HG03558 (cell line): Measurements from ENCODE around the gene PRDX3.
"Not testable (repeated sequence)": the region's sequence is repeated elsewhere in the genome, so short reads cannot be mapped to it uniquely, and the experiment has no call there.

Source experiments
- ATAC-seq: cut with Tn5 transposase; IDR thresholded peaks from one replicate; pipeline ENCODE4 v1.9.1; 2021; ENCODE audit warnings: moderate number of reproducible peaks; ENCODE audit not compliant: unreplicated experiment; ENCODE audit errors: extremely low read depth

The PRDX3 gene

GRCh38 chr10:119207366-119207666 is 28.7 kb upstream of the PRDX3 start, which contains the start of gene GRK5:
Gene GRK5, plus strand, starts transcription at chr10:119207571. Its CDS starts 347 bp downstream, at chr10:119207918.
- ATAC-seq: peak; percentile 63

GRCh38 chr10:119206603-119207365 is 28.2 kb upstream of the PRDX3 start:
- peak; percentile 28 for ATAC-seq

DNA sequence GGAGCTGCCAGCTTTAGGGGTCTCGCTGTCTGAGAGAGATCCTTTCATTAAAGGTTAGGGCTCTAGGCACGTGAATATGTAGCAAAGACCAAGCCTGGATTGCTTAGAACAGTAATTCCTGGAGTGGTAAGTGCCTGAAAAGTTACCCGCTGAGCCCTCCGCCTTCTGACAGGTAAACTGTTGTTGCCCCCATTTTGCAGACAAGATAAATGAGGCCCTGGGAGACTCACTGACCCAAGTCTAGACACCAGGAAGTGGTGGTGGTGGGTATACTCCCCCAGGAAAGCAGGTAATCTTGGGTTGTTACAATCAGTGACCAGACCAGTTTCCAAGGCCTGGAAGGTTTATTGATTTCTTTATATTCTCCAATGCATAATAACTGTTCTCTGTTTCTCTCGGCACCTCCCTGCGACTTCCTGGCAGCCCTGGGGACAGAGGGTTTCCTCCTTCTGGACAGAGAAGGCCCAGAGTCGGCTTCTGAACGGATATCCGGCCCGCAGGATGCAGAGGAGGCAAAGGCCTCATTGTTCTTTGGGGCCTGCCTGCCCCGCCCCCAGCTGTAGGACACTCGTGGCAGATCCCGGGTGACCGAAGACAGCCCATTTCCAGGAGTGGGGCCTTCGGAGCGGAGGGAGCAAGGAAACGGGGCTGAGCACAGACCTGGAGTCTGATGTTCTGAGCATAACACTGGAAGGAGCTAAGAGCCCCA is 27.4 kb upstream of the PRDX3 start:
- ATAC-seq: no peak

DNA sequence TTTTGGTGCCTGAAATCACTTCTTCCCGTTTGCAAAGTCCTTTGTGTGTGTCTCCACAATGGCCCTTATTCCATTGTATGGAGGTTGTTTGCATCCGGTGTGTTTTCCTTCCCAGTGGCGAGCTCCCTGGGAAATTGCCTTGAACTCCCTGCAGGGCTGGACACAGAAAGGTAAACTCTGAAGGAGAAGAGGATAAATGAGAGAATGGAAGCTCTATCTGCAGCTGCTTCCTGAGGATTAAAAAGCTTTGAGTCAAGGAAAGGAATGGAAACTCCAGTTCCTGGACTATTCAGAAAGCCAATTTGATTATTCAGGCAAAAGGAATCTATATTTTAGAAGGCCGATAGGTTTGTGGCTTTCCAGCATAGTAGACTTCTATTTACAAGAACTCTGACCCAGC is 24.4 kb upstream of the PRDX3 start:
- no peak for ATAC-seq

- no peak for ATAC-seq
These were observed 22.6 kb upstream of the PRDX3 start for GRCh38 chr10:119201233-119201632.

GRCh38 chr10:119199231-119199992 is 20.8 kb upstream of the PRDX3 start:
- no peak for ATAC-seq

DNA sequence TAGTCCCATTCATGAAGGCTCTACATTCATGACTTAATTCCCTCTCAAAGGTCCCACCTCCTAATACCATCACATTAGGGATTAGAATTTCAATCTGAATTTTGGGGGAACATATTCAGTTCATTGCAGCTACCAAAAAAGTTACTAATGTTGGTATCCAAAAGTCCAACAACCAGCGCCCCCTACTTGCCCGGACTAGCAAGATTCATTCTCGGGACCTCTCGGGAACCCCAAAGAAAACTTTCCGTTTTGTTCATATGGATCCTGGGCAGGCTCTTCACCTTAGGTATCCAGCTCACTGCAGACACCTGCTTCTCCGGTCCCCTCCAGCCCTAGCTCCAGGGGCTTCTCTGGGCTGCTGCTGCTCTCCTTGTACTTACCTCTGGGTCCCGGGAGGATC is 19.8 kb upstream of the PRDX3 start:
- ATAC-seq: no peak

DNA sequence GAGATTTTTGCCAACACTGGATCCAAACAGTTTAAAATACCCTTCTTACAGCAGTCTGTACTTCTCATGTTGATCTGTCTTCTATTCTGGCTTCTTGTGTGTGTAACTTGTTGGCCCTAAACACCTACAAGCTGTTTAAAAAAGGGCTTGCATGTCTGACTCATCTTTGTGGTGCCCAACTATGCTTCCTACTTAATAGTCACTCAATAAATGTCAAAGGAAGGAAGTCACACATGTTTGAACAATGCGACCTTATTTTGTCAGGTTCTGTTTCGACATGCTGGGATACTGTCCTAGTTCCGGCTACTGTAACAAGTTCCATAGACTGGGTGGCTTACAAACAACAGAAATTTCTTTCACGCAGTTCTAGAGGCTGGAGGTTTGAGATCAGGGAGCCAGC is 19.3 kb upstream of the PRDX3 start:
- ATAC-seq: no peak

DNA sequence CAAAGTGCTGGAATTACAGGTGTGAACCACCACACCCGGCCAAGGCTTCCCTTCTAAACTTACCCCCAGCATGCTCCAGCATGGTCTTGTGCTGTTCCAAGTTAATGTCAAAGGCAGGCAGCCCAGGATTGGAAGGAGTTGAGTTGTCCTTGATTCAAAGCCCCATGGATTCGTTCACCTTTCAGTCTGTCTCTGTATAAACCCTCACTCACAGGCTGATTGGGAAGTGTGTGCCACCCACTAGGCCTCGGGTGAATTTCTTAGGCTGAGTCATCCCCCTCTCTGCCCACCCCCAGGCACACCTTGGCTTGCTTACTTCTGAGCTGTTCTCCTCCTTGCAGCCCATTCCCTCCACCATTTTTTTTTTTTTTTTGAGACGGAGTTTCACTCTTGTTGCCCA is 13.3 kb upstream of the PRDX3 start:
- ATAC-seq: no peak

DNA sequence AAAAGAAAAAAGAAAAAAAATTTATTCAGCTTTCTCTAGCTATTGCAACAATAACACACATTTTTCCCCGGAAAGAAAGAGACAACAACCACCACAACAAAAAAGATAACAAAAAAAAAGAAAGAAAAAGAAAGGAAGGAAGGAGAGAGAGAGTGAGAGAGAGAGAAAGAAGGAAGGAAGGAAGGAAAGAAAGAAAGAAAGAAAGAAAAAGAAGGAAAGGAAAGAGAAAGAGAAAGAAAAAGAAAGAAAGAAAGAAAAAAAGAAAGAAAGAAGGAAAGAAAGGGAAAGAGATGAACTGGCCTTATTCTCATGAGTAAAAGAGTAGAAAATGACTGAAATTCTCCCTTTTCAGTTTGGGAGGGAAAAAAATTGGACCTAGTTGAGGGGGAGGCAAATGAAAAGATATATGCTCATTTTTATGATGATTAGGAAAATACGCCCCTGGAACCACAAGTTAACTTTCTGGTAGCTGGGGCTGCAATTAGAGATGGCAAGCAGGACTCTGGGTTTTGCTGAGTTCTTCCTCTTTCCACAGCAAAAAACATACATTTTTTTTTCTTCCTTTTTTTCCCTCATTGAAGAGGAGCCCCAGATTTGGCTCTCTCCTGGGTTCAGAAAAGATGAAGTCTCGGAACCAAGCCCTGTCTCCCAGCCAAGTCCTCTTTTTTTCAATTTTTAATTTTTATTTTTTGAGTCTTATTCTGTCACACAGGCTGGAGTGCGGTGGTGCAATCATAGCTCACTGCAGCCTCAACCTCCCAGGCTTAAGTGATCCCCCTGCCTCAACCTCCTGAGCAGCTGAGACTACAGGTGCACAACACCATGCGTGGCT is 12.6 kb upstream of the PRDX3 start:
- ATAC-seq: no peak

- ATAC-seq: no peak
These were observed 11.7 kb upstream of the PRDX3 start for GRCh38 chr10:119190353-119190752.

GRCh38 chr10:119189811-119190282 is 11.2 kb upstream of the PRDX3 start:
- ATAC-seq: no peak

- ATAC-seq: no peak
These were observed 5.2 kb upstream of the PRDX3 start for GRCh38 chr10:119183664-119184412.

GRCh38 chr10:119180850-119181400 is 2.3 kb upstream of the PRDX3 start:
- ATAC-seq: not testable (repeated sequence)

DNA sequence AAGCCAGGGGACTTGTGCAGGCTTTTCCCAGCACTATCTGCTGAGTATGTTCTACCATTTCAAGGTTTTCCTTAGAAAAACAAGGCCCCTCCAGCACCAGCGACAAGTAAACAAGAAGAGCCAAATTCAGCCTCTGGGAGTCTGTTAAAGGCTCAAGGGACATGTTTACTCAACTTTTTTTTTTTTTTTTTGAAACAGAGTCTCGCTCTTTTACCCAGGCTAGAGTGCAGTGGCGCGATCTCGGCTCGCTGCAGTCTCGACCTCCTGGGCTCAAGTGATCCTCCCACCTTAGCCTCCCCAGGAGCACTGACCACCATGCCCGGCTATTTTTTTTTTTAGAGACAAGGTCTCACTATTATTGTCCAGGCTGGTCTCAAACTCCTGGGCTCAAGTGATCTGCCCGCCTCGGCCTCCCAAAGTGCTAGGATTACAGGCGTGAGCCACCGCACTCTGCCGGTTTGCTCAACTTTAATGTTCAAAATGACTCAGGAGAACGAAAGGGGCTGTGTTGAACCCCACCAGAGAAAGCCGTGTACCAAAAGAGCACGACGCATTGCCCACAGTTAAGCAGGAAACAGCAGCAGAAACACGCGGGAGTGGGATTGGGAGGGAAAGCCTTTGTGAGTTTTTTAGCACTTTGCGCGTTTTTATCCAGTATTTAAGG is 772 bp downstream of the PRDX3 start:
- no peak for ATAC-seq

- no peak for ATAC-seq
These were observed 2.4 kb downstream of the PRDX3 start for GRCh38 chr10:119176166-119176565.

GRCh38 chr10:119174109-119174508 is 4.5 kb downstream of the PRDX3 start:
- ATAC-seq: no peak

- ATAC-seq: no peak
These were observed 11.6 kb downstream of the PRDX3 start for GRCh38 chr10:119167041-119167440.

- ATAC-seq: no peak
These were observed 12.0 kb downstream of the PRDX3 start for GRCh38 chr10:119166564-119166963.
